HG03442 (cell line): ENCODE results near the gene C3orf70.
"Not testable (repeated sequence)": the region's sequence is repeated elsewhere in the genome, so short reads cannot be mapped to it uniquely, and the experiment has no call there.

Experiments
- ATAC-seq: cut with Tn5 transposase; IDR thresholded peaks from one replicate; pipeline ENCODE4 v1.9.1; 2021; ENCODE audit warnings: mild to moderate bottlenecking, moderate library complexity; ENCODE audit not compliant: unreplicated experiment

The C3orf70 gene

DNA sequence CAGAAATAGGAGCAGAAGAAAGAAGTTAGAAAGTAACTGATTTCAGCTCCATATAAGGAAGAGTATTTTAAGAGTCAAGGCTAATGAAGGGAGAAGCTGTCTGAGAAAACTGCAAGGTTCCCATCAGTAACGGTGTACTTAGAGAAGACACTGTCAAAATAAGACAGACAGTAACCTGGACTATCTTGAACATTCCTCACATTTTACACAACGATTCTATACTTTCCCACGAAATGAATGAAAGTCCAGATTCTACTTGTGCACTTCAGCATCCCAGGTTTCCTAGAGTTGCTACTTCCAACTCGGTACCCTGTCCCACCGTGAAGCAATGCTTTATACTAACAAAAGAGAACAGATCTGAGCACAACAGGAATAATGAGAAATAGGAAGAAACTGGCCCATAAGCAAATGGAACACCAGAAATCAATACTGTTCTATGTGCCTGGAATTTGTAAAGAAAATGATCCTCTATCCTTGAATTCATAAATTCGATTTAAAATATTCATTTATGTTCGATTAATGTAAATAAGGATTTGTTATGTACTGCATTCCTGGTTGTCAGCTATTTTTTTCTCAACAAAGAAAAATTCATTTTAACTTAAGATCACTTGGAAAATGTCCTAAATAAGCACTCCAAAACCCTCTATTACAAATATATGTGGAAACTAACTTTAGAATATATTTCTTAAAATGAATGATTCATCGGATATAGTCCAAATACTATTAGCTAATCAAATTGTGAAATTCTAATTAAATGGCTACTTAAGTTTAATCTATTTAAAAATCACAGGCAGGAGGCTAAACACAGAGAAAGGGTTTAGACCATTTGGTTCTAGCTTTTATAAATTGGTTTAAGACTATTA, 1.5 kb downstream of the C3orf70 start:
- no peak for ATAC-seq

DNA sequence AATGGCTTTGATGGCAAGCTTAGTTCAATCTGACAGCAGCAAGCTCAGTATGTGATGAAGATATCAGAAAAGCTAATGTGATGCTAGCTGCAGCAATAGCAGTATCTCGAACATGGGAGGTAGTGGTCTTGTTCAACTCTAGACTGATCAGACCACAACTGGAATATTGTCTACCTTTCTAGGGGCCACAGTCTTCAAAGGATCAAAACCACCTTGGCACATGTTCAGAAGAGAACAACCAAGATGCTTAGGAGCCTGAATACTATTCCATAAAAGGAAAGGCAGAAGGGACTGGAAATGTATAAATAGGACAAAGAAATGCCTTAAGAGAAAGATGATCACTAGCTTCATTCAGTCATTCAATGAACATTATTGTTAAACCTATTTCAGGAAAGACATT, 2.3 kb downstream of the C3orf70 start:
- no peak for ATAC-seq

DNA sequence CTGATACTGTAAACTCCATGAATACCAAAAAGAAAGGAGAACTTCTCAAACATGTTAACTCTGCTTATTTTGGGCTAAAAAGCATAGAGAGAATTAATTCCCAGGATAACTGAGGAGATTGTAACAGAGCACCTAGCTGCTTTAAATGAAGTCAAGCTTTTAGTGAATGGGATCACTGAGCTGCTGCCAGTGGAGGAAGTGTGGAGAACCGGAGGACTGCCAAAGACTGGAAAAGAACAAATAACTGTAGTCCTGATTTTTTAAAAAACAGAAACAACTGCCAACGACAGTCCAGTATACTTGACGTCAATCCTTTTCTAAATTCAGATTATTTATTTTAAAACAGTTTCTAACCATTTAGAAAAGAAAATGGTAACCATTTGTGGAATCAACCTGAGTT, 3.3 kb downstream of the C3orf70 start:
- no peak for ATAC-seq

DNA sequence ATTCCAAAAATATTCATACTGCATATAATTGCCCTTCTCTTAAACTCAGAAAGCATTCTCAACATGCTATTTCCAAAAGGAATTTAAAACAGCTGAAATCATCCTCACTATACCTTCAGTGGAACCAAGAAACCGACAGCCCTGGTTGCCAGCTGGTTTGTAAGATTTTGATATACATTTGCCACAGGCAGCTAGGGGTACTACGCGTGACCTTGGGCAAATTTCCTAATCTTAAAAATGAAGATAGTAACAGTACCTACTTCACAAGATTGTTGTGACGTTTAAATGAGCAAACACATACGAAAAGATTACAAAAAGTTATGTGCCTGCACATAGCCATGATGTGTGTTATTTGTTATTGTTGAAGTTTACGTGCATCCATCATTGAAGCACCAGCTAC, 7.3 kb downstream of the C3orf70 start:
- ATAC-seq: no peak

DNA sequence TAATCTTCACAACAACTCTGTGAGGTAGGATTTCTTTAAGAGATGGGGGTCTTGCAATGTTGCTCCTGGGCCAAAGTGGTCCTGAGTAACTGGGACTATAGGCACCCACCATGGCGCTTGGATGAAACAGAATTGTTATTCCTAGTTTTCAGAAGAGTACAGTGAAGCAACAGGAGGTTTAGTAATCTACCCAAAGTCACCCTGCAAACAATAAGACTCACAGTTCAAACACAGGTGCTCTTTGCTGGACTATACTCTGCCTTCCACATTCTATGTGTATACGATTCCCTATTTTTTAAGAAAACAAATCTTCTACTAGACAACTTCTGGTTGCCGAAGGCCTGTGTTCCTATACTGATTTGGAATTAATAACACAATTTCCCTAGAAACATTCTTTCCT, 8.1 kb downstream of the C3orf70 start:
- no peak for ATAC-seq

DNA sequence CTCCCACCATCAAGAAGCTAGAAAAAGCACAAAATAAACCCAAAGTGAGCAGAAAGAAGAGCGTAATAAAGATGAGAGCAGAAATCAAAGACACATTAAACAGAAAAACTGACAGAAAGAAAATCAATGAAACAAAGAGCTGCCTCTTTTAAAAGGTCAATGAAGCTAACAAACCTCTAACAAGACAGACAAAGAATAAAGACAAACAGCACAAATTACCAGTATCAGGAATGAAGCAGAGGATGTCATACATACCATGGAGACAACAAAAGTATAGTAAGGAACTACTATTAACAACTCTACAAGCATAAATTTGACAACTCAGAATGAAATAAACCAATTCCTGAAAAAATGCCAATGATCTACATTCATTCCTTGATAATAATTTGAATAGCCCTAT, 15.0 kb downstream of the C3orf70 start:
- ATAC-seq: no peak

DNA sequence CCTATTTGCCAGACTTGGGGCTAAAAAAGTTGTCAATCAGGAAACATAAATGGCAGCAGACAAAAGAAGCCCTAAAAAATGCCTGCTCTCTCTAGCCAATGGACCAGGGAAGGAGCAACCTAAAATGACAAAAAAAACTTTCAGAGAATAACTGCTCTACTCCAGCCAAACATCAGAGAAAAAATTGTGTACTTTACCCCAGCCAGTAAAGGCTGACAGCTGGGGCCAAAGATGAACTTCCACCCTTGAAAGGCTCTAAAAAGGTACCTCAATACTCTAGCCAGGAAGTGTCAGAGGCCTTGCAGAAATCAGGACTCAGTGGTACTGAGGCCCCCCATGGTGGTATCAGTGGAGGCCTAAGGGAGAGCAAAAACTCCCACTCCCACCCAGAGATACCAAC, 18.4 kb downstream of the C3orf70 start:
- no peak for ATAC-seq

DNA sequence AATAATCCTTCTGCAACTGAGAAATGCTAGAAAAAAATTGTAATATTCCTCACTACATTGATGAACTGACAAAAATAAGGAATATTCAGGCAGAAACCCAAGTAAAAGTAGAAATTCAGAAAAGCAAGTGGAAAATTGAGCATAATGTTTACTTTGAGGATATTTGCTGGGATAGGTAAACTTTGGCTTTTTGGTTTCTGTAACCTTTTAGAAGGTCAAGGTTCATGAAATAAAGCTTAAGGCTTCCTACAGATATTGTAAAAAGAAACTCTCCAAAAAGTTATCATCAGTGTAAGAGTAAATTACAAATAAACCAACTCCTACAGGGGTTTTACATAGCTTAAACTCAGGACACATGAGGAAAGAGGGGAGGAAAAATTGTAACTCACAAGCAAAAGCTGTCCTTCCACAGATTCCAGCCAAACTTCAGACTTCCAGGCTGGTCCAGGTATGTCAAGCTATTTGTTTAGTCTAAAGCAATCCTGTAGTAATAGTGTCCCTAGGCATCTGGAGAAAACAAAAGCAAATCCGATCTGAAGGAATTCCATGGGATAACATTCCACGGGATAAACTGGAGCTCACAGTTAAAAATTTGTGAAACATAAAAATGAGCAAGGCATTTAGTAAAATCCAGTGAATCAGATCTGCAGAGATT, 21.1 kb downstream of the C3orf70 start:
- no peak for ATAC-seq

DNA sequence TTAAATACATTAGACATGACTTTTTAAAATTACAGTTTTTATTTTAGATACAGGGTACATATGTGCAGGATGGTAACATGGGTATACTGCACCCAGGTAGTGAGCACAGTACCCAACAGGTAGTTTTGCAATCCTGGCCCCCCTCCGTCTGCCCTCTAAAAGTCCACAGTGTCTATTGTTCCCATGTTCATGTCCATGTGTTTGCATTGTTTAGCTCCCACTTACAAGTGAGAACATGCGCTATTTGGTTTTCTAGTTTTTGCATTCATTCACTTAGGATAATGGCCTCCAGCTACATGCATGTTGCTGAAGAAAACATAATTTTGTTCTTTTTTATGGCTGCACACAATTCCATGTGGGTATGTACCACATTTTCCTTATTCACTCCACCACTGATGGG, 23.8 kb downstream of the C3orf70 start:
- no peak for ATAC-seq

DNA sequence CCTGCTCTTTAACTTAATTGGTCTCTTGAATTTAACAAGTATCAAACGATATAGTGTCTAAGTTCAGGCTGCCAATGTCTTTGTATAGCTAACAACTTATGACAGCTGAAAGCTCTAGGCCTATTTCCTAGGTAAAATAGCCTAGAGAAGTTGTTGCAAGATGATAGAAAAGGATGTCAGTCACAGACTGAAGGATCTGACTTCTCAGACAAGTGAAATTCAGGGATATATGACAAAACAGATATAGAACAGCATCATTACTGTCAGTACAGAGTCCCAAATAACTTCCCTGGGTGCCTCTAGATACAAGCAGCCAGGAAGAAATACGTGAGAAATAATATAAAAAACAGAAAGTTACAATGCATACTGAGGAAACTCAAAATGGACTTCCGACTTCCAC, 26.7 kb downstream of the C3orf70 start:
- no peak for ATAC-seq

DNA sequence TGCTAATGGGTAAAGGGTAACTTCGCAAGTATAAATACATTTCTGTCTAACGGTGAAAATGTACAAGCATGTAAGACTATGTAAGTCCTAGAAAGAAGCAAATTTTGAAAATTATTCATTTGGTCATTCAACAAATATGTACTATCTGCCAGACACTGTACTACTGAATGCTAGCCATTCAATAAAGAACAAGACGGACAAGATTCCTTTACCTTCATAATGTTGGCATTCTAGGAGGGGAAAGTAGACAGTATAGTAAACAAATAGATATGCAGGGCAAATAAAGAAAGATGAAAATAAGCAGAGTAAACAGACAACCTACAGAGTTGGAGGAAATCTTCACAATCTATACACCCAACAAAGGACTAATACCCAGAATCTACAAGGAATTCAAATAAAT, 32.7 kb downstream of the C3orf70 start:
- ATAC-seq: no peak

DNA sequence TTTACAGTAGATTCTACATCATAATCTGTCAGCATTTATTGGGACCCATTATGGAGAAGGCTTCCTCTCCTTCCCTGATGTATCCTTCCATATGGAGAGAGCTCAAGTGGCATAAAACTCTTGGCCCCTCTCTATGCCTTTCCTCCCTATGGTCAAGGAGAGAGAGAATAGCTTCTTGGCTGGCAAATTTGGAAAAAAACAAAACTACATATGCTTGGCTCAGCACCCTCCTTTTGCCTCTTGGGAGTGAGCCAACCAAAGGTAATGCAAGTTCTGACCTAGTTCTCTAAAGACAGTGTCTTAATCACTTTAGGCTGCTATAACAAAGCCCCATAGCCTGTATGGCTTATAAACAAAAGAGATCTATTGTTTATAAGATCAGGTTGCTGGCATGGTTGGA, 37.5 kb downstream of the C3orf70 start:
- ATAC-seq: no peak

DNA sequence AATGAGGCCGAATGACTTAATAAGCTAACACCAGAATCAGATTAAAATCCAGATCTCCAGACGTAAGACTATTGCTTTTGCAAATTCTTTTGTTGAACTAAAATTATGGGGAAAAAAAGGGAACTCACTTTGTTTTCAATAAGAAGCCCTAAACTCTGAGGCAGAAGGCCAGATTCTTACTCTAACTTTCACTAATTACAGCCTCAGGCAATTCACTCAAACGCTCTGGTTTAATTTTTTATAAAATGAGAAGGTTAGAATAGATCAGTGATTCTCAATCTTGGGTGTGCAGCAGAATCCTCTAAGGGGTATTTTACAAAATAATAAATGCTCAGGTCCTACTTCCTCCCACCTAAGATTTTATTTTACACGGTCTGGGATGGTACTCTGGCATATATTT, 38.1 kb downstream of the C3orf70 start:
- no peak for ATAC-seq

DNA sequence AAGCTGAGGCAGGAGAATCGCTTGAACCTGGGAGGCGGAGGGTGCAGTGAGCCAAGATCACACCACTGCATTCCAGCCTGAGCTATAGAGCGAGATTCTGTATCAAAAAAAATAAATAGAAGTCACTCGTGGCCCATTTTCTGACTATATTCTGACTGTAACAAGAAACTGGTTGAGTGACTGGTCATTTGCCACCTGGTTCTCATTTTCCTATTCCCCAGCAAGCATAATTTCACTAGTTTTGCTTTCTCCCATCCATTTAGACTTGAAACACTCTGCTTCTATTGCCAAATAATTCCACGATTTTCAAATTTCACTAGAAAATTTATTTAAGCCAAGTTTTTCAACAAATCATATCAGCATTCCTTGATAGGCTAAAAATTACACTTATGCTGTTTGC, 40.7 kb downstream of the C3orf70 start:
- no peak for ATAC-seq

DNA sequence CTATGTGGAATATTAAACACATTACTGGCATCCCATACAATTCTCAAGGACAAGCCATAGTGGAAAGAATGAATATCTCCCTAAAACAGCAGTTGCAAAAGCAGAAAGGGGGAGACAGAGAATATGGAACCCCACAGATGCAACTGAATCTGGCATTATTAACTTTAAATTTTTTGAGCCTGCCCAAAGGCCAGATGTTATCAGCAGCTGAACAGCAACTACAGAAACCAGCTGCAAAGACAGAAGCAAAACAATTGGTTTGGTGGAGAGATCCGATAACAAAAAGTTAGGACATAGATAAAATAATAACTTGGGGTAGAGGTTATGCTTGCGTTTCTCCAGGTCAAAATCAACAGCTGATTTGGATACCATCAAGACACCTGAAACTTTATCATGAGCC, 43.8 kb downstream of the C3orf70 start:
- not testable (repeated sequence) for ATAC-seq

DNA sequence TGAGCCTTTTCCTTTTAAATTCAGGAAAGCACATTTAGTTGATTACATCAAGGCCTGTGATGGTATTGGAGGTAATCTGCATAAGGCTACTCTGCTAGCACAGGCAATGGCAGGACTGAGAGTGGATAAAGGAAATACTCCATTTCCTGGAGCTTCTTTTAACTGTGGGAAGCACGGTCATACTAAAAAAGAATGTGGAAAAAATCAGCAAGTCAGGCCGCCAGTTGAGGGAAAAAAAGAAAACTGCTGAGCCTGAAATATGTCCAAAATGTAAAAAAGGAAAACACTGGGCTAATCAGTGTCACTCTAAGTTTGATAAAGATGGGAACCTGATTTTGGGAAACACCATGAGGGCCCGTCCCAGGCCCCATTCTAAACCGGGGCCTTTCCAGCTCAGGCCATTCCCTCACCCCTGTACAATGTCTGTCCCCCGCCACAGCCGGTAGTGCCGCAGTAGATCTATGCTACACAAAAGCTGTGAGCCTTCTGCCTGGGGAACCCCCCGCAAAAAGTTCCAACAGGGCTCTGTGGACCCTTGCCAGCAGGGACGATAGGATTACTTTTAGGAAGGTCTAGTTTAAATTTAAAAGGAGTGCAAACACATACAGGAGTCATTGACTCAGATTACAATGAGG, 46.5 kb downstream of the C3orf70 start:
- not testable (repeated sequence) for ATAC-seq

DNA sequence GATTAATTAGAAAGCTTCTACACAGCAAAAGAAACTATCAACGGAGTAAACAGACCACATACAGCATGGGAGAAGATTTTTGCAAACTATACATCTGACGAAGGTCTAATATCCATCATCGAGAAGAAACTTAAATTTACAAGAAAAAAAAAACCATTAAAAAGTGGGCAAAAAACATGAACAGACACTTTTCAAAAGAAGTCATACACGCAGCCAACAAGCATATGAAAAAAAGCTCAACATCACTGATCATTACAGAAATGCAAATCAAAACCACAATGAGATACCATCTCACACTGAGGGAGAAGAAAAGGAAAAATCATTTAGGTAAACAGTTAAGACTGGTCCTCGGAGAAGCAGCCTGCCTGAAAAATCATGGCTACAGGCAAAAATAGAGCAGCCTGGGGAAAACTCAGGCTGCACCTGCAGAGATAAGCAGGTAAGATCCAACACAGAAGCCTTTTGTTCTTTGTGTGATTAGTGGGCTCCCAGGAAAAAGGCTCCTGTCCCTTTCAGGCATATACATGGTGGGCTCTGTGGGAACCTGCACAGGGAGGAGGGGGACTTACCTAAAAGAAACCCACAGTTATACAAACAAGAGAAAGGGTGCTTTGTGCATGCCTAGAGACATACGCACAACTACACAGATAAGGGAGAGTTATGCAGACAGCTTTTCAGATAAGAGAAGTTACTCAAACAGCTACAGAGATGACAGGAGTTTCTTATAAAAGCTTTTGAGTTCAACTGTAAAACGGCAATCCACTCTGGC, 49.3 kb downstream of the C3orf70 start:
- no peak for ATAC-seq

DNA sequence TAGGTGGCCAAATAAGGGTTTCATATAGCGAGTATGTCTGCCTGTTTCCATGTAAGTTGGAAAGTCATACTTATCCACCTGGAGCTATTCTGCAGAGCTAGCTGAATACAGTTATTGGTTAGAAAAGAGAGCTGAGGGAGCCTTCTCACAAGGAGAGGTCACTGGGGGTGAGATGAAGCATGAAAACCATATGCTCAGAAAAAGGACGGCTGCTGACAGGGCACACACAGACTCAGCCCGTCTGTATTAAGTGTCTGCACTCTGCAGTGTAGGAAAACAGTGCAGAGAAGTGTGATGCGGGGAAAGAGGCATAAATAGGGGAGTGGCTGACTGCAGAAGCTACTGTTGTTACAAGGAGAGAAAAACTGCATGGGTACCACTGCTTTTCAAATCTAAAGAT, 58.2 kb downstream of the C3orf70 start:
- ATAC-seq: no peak

DNA sequence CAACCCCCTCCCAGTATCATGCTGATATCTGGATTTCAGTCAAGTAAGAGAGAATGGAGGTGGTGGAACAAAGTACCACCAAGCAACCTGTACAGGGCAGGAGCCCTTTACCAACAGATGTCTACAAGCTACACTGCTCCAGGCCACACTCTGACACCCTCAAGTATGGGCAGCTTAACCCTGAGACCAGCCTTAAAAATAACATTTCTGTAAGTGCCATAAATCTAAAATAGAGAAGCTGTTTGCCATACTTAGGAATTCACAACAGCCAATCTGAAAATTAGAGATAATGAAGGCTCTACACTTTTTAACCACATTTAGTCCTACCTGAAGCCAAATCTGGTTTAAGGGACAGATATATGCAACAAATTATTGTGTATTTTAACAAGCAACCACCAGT, 59.7 kb downstream of the C3orf70 start:
- no peak for ATAC-seq

DNA sequence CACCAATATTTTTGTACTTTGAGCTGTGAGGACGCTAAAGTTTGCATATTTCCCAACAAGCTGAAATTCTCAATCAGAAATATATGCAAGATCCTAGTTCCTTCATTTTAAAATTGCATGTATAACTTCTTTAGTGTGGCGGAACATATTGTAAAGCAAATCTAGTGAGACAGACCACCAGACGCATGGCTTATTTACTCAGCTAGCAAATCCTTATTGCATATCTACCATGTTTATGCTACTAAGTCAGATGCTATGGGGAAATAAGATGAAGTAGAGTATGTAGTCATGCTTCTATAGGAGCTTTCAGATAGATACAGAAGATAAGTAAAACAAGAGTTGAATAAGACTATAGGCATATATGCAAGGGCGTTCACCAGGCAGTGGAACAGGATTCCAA, 62.0 kb downstream of the C3orf70 start:
- no peak for ATAC-seq

DNA sequence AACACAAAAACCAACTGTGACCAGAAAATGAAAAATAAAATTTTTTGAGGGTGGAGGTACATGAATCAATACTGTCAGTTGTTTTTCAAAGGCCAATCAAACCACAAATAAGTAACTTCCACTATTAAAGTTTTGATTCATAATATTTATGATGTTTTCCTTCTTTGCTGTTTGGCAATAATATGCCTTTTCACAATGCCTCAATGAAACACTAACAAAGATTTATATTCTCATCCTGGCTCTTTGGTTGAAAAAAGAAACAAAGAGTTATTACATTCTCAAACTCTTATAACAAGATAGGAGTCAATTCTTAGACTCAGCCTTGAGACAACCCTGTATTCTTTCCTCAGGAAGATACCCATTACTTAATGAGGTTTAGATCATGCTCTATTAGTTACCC, 63.1 kb downstream of the C3orf70 start:
- ATAC-seq: no peak
